Calu3 (cell line): Measurements from ENCODE around the gene WFIKKN2. TPM values are rescaled to one million over a fixed set of nuclear protein-coding genes. Genes with fewer than 3 reads are reported as not detected.

Source experiments
- BruUV-seq: library from RNA; stranded (reverse); fragments of 400-500 nt; replicated peaks from 2 replicates; lab custom pipeline; 2021; lab: Mats Ljungman, UMichigan
- CTCF ChIA-PET: fragments of 300-600 bp; sonication (Branson Sonifier 250); formaldehyde crosslinking; loops from one replicate; lab custom pipeline; 2022; ENCODE audit warnings: antibody characterized with exemption; lab: Charles Lee
- DNase-seq: peaks from one replicate; pipeline ENCODE4 v3.0.0; 2022
- H3K27ac Mint-ChIP-seq: one replicate; pipeline ENCODE4 v1.8.0; 2022; ENCODE audit warnings: mixed read lengths; ENCODE audit not compliant: unreplicated experiment
- H3K27me3 Mint-ChIP-seq: one replicate; pipeline ENCODE4 v1.8.0; 2022; ENCODE audit warnings: mixed read lengths; ENCODE audit not compliant: unreplicated experiment
- H3K36me3 Mint-ChIP-seq: one replicate; pipeline ENCODE4 v1.8.0; 2022; ENCODE audit warnings: mild to moderate bottlenecking, moderate library complexity, mixed read lengths; ENCODE audit not compliant: insufficient read depth, unreplicated experiment
- H3K4me1 Mint-ChIP-seq: one replicate; pipeline ENCODE4 v1.8.0; 2022; ENCODE audit warnings: mild to moderate bottlenecking, low read depth, mixed read lengths; ENCODE audit not compliant: unreplicated experiment
- H3K4me3 Mint-ChIP-seq: one replicate; pipeline ENCODE4 v1.8.0; 2022; ENCODE audit warnings: mild to moderate bottlenecking, low read depth, moderate library complexity, mixed read lengths; ENCODE audit not compliant: unreplicated experiment
- H3K9me3 Mint-ChIP-seq: one replicate; pipeline ENCODE4 v1.8.0; 2022; ENCODE audit warnings: low read depth, mixed read lengths; ENCODE audit not compliant: unreplicated experiment
- intact Hi-C: fragments of 100-400 bp; cut with micrococcal nuclease; formaldehyde crosslinking; loops from one replicate; pipeline ENCODE4 v1.10.0; 2022; ENCODE audit not compliant: unreplicated experiment
- total RNA-seq: library from RNA; stranded (reverse); gene quantifications from 2 replicates; pipeline ENCODE4 v1.2.3, GENCODE V29; 2022
- TF ChIP-seq, protein P1 (sequence below): fragments of 200-600 bp; IDR thresholded peaks from one replicate; pipeline ENCODE4 v1.8.0; 2022; ENCODE audit warnings: antibody characterized with exemption; ENCODE audit not compliant: unreplicated experiment

Gene WFIKKN2
- total RNA-seq, 1 experiment from 2014 or later = not detected

- no peaks in the 10 kb centered on the region for H3K36me3 Mint-ChIP-seq
- intact Hi-C loops = no loop called here
- H3K9me3 Mint-ChIP-seq = no peaks in the 10 kb centered on the region
- H3K27ac Mint-ChIP-seq = no peak overlapping the region
- H3K4me3 Mint-ChIP-seq = no peak overlapping the region
- DNase-seq = no peak
- TF ChIP-seq, protein P1, sequence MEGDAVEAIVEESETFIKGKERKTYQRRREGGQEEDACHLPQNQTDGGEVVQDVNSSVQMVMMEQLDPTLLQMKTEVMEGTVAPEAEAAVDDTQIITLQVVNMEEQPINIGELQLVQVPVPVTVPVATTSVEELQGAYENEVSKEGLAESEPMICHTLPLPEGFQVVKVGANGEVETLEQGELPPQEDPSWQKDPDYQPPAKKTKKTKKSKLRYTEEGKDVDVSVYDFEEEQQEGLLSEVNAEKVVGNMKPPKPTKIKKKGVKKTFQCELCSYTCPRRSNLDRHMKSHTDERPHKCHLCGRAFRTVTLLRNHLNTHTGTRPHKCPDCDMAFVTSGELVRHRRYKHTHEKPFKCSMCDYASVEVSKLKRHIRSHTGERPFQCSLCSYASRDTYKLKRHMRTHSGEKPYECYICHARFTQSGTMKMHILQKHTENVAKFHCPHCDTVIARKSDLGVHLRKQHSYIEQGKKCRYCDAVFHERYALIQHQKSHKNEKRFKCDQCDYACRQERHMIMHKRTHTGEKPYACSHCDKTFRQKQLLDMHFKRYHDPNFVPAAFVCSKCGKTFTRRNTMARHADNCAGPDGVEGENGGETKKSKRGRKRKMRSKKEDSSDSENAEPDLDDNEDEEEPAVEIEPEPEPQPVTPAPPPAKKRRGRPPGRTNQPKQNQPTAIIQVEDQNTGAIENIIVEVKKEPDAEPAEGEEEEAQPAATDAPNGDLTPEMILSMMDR = no peak
- H3K4me1 Mint-ChIP-seq = no peaks in the 10 kb centered on the region
- CTCF ChIA-PET = no interaction called here
- H3K27me3 Mint-ChIP-seq = peaks cover 14% of the 10 kb centered on the region
- BruUV-seq = no TSS peak
These were observed 43.3 kb upstream of the WFIKKN2 start for GRCh38 chr17:50792132-50792531.

GRCh38 chr17:50793007-50793406 lies 42.4 kb upstream of the WFIKKN2 start:
- no TSS peak for BruUV-seq
- Mint-ChIP-seq H3K4me3 (no peak overlapping the region), H3K27ac (no peak overlapping the region), H3K9me3 (no peaks in the 10 kb centered on the region), H3K36me3 (no peaks in the 10 kb centered on the region), H3K27me3 (peaks cover 14% of the 10 kb centered on the region), H3K4me1 (no peaks in the 10 kb centered on the region)
- TF ChIP-seq, protein P1 = no peak
- CTCF ChIA-PET = no interaction called here
- intact Hi-C loops = no loop called here
- no peak for DNase-seq

DNA sequence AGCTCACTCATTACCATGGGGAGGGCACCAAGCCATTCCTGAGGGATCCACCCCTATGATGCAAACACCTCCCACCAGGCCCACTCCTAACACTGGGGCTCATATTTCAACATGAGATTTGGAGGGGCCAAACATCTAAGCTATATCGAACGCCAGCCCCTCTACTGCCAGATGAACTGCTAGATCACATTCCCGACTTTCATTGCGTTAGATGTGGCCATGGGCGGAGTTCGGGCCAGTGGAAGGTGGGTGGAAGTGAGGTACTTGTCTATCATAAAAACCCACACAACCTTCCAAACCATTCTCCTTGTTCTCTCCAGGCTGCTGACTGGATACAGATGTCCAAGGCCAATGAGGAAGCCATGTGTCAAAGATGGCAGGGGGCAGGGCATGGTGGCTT lies 41.0 kb upstream of the WFIKKN2 start:
- Mint-ChIP-seq H3K4me1 (no peaks in the 10 kb centered on the region), H3K27ac (no peak overlapping the region), H3K27me3 (peaks cover 17% of the 10 kb centered on the region), H3K9me3 (no peaks in the 10 kb centered on the region), H3K36me3 (no peaks in the 10 kb centered on the region), H3K4me3 (no peak overlapping the region)
- intact Hi-C loops = no loop called here
- CTCF ChIA-PET = interaction anchor here (0.7 kb wide), 1 partner anchor 495 kb away, joined by 8 read pairs; no protein-coding TSS in a partner anchor
- TF ChIP-seq, protein P1 = no peak
- no peak for DNase-seq
- BruUV-seq = no TSS peak

GRCh38 chr17:50797135-50797810 lies 38.1 kb upstream of the WFIKKN2 start:
- TF ChIP-seq, protein P1 = no peak
- Mint-ChIP-seq H3K4me3 (no peak overlapping the region), H3K4me1 (no peaks in the 10 kb centered on the region), H3K27me3 (peaks cover 24% of the 10 kb centered on the region), H3K36me3 (no peaks in the 10 kb centered on the region), H3K9me3 (no peaks in the 10 kb centered on the region), H3K27ac (no peak overlapping the region)
- no TSS peak for BruUV-seq
- DNase-seq = no peak
- CTCF ChIA-PET = interaction anchor here (1.4 to 1.8 kb wide), 2 partner anchors 14 to 20 kb away, joined by 3 to 7 read pairs; no protein-coding TSS in a partner anchor
- intact Hi-C loops = no loop called here
